Lung (tissue), 13 donors: ENCODE data around the gene HLA-DRB1. TPM values are rescaled to one million over a fixed set of nuclear protein-coding genes. Genes with fewer than 3 reads are reported as not detected.
A peak's percentile ranks its signal among the peaks of the same experiment; 100 is the strongest.
"Not testable (repeated sequence)": the region's sequence is repeated elsewhere in the genome, so short reads cannot be mapped to it uniquely, and the experiment has no call there.

ENCODE experiments used
- ATAC-seq: fragments of 200-7000 bp; cut with Tn5 transposase; one replicate; pipeline ENCODE4 v1.9.1; 2020; ENCODE audit warnings: moderate number of reproducible peaks; ENCODE audit not compliant: insufficient read depth, low FRiP score
- DNase-seq, 3 donors: peaks; one replicate each; pipeline ENCODE4 v3.0.0-alpha.2; 2013 to 2017
- H3K27ac ChIP-seq, 2 donors: one replicate each; pipeline ENCODE4 v1.5.1; 2013; ENCODE audit warnings: mild to moderate bottlenecking in 2 of 2, moderate library complexity in 2 of 2, control low read depth in 1 of 2, inconsistent platforms in 1 of 2, low read depth in 1 of 2, low read length in 1 of 2
- H3K27me3 ChIP-seq, 3 donors: one replicate each; pipeline ENCODE4 v1.5.1; 2013; ENCODE audit warnings: low read length in 2 of 3; ENCODE audit not compliant: control insufficient read depth in 3 of 3, insufficient read depth in 3 of 3
- H3K36me3 ChIP-seq, 4 donors: one replicate each; pipeline ENCODE4 v1.5.1; 2013; ENCODE audit warnings: low read length in 4 of 4, mild to moderate bottlenecking in 1 of 4, moderate library complexity in 1 of 4; ENCODE audit not compliant: control insufficient read depth in 4 of 4, insufficient read depth in 4 of 4
- H3K4me1 ChIP-seq, 5 donors: one replicate each; pipeline ENCODE4 v1.5.1; 2013; ENCODE audit warnings: low read length in 5 of 5, mild to moderate bottlenecking in 2 of 5, moderate library complexity in 1 of 5; ENCODE audit not compliant: control insufficient read depth in 5 of 5, insufficient read depth in 5 of 5
- H3K4me3 ChIP-seq: one replicate; pipeline ENCODE4 v1.5.1; 2013; ENCODE audit warnings: mild to moderate bottlenecking, control low read depth, moderate library complexity
- H3K9ac ChIP-seq, 2 donors: one replicate each; pipeline ENCODE4 v1.5.1; 2013; ENCODE audit warnings: low read length in 2 of 2, control low read depth in 1 of 2; ENCODE audit not compliant: insufficient read depth in 1 of 2
- H3K9me3 ChIP-seq, 4 donors: one replicate each; pipeline ENCODE4 v1.5.1; 2013; ENCODE audit warnings: low read length in 3 of 4, mild to moderate bottlenecking in 1 of 4, moderate library complexity in 1 of 4; ENCODE audit not compliant: control insufficient read depth in 4 of 4, insufficient read depth in 3 of 4
- CTCF ChIP-seq: IDR thresholded peaks from 2 replicates; pipeline ENCODE4 v1.5.1; 2012; ENCODE audit warnings: mild to moderate bottlenecking; ENCODE audit errors: control extremely low read depth, extremely low read depth
- WGBS, 2 donors: extraction: QIAGEN DNeasy Blood & Tissue Kit; methylation state at CpG; one replicate each; pipeline ENCODE4 v1.1.7; 2013; 5-methylcytosine and 5-hydroxymethylcytosine counted together
- polyA plus RNA-seq, 2 donors: library from polyadenylated mRNA; stranded (reverse); fragments of 200-250 nt; gene quantifications; one replicate each; pipeline ENCODE4 v1.2.1, GENCODE V29; 2013
- small RNA-seq: library from RNA; depleted of rRNA; stranded (forward); fragments of <200 nt; gene quantifications from one replicate; pipeline ENCODE3, GENCODE V24; 2014; ENCODE audit warnings: low replicate concordance
- total RNA-seq, 2 donors: library from RNA; depleted of rRNA in 1 of 2; stranded (reverse); fragments of >200 nt in 1 of 2; gene quantifications; one replicate each; pipeline ENCODE4 v1.2.1, GENCODE V29; 2014 to 2021
- donor health status: control.
- donor health status: control.
- donor health status: Bipolar disorder and iron deficiency.
- donor health status: healthy.
- donor health status: DM: yes; HTN: yes; CAD: no.

HLA-DRB1 gene
- total and polyA plus RNA-seq, 4 donors: 87.1 to 479 (median 416) TPM

- no peaks in the 10 kb centered on the region for H3K9me3 ChIP-seq
- ATAC-seq: no peak
- H3K4me3 ChIP-seq: no peak overlapping the region
- no peaks in the 10 kb centered on the region for H3K27me3 ChIP-seq
- no peak overlapping the region for H3K27ac ChIP-seq
- TF ChIP-seq CTCF: no peak
- no peak overlapping the region for H3K9ac ChIP-seq
- WGBS, 2 donors: 50 to 54% methylated on average over 2 to 3 of the region's 5 CpGs
- DNase-seq: no peak
- H3K4me1 ChIP-seq: no peaks in the 10 kb centered on the region
- H3K36me3 ChIP-seq: no peaks in the 10 kb centered on the region
Measured at GRCh38 chr6:32539839-32540238, 49.8 kb downstream of the HLA-DRB1 start.

GRCh38 chr6:32530431-32530793 is 59.2 kb downstream of the HLA-DRB1 start:
- not testable (repeated sequence) for ATAC-seq, H3K27me3 ChIP-seq, H3K9me3 ChIP-seq, H3K9ac ChIP-seq, H3K36me3 ChIP-seq, H3K4me3 ChIP-seq, H3K4me1 ChIP-seq, H3K27ac ChIP-seq, DNase-seq
- WGBS, 2 donors: 0 to 1% methylated on average over 3 of the region's 3 CpGs

- no peak within 1 kb of the TSS for H3K9ac ChIP-seq
- no peaks in the 10 kb centered on the region for H3K36me3 ChIP-seq
- H3K9me3 ChIP-seq: no peaks in the 10 kb centered on the region
- peak; percentile 75 for ATAC-seq
- DNase-seq: no peak
- no peaks in the 10 kb centered on the region for H3K4me1 ChIP-seq
- no peak for TF ChIP-seq CTCF
- H3K27ac ChIP-seq: peak within 1 kb of the TSS in 1 of 2 donors; percentile 88
- 15 to 17% methylated on average over 3 of the region's 4 CpGs for WGBS, 2 donors
- H3K4me3 ChIP-seq: no peak within 1 kb of the TSS
- no peaks in the 10 kb centered on the region for H3K27me3 ChIP-seq
Measured at GRCh38 chr6:32529697-32530430, 59.8 kb downstream of the HLA-DRB1 start, which contains the start of gene HLA-DRB5. TSS of gene HLA-DRB5 (minus strand) at chr6:32530287. CDS start at chr6:32530224, 63 bp downstream.

Small RNA genes within 50 kb of the gene (small RNA-seq; reads per million reads assigned to genes)
- gene RNU1-61P: not detected

Other genes with a start within 250 kb of the HLA-DRB1 start
- not detected for gene TSBP1, start 217.9 kb downstream of the HLA-DRB1 start, total RNA-seq
- gene TSBP1, start 217.9 kb downstream of the HLA-DRB1 start, polyA plus RNA-seq: not detected
- gene BTNL2, start 182.7 kb downstream of the HLA-DRB1 start, total RNA-seq: not detected
- not detected for gene BTNL2, start 182.7 kb downstream of the HLA-DRB1 start, polyA plus RNA-seq
- 100 to 1,000 TPM; 421 to 991 TPM for gene HLA-DRA, start 150.0 kb downstream of the HLA-DRB1 start, total RNA-seq
- 1,000 to 10,000 TPM in 1 of 2 donors, 100 to 1,000 TPM in 1; 760 to 1,160 TPM for gene HLA-DRA, start 150.0 kb downstream of the HLA-DRB1 start, polyA plus RNA-seq
- 1 to 10 TPM; 1.1 to 6.4 TPM for gene HLA-DRB5, start 59.6 kb downstream of the HLA-DRB1 start, total RNA-seq
- gene HLA-DRB5, start 59.6 kb downstream of the HLA-DRB1 start, polyA plus RNA-seq: 10 to 100 TPM in 1 of 2 donors, 1 to 10 TPM in 1; 1.6 to 18.2 TPM
- gene HLA-DQA1, start 47.6 kb upstream of the HLA-DRB1 start, total RNA-seq: 100 to 1,000 TPM in 1 of 2 donors, 1 to 10 TPM in 1; 6.0 to 135 TPM
- gene HLA-DQA1, start 47.6 kb upstream of the HLA-DRB1 start, polyA plus RNA-seq: 100 to 1,000 TPM; 113 to 199 TPM
- 10 to 100 TPM in 1 of 2 donors, 1 to 10 TPM in 1; 4.1 to 36.1 TPM for gene HLA-DQB1, start 76.8 kb upstream of the HLA-DRB1 start, total RNA-seq
- gene HLA-DQB1, start 76.8 kb upstream of the HLA-DRB1 start, polyA plus RNA-seq: 1,000 to 10,000 TPM in 1 of 2 donors, 100 to 1,000 TPM in 1; 169 to 1,148 TPM
- 10 to 100 TPM in 1 of 2 donors, 1 to 10 TPM in 1; 1.8 to 15.3 TPM for gene HLA-DQA2, start 151.5 kb upstream of the HLA-DRB1 start, total RNA-seq
- gene HLA-DQA2, start 151.5 kb upstream of the HLA-DRB1 start, polyA plus RNA-seq: under 1 TPM; 0.22 to 0.86 TPM
- 10 to 100 TPM in 1 of 2 donors, not detected in 1; 56.3 TPM for gene HLA-DQB2, start 173.7 kb upstream of the HLA-DRB1 start, total RNA-seq
- gene HLA-DQB2, start 173.7 kb upstream of the HLA-DRB1 start, polyA plus RNA-seq: 1 to 10 TPM in 1 of 2 donors, under 1 TPM in 1; 0.74 to 1.9 TPM
- 1 to 10 TPM; 1.3 to 1.4 TPM for gene HLA-DOB, start 227.2 kb upstream of the HLA-DRB1 start, total RNA-seq
- gene HLA-DOB, start 227.2 kb upstream of the HLA-DRB1 start, polyA plus RNA-seq: 1 to 10 TPM; 1.2 to 2.7 TPM
- 10 to 100 TPM; 15.2 to 63.2 TPM for gene TAP2, start 248.9 kb upstream of the HLA-DRB1 start, total RNA-seq
- gene TAP2, start 248.9 kb upstream of the HLA-DRB1 start, polyA plus RNA-seq: 10 to 100 TPM; 25.3 to 58.7 TPM